GM23338 (cell line): Measurements from ENCODE around the gene TRAF2. TPM values are rescaled to one million over a fixed set of nuclear protein-coding genes. Genes with fewer than 3 reads are reported as not detected.

ENCODE experiments used
- ATAC-seq: fragments of 200-7000 bp; cut with Tn5 transposase; 3 replicates; pipeline ENCODE4 v1.9.1; 2020
- DNase-seq: peaks from one replicate; pipeline ENCODE4 v3.0.0-alpha.2; 2015; ENCODE audit warnings: low spot score
- H2AFZ ChIP-seq: fragments of 200-600 bp; sonication (generic); 2 replicates; pipeline ENCODE4 v1.8.0; 2016; ENCODE audit warnings: antibody characterized with exemption, mild to moderate bottlenecking, moderate library complexity
- H3F3A ChIP-seq: fragments of 200-600 bp; sonication (generic); replicated peaks from 2 replicates; pipeline ENCODE4 v1.8.0; 2017; ENCODE audit warnings: antibody characterized with exemption, mixed run types, low read depth
- H3K27ac ChIP-seq: fragments of 200-600 bp; sonication (generic); 2 replicates; pipeline ENCODE4 v1.6.1; 2016; ENCODE audit warnings: low read depth
- H3K27me3 ChIP-seq: fragments of 200-600 bp; sonication (generic); 2 replicates; pipeline ENCODE4 v1.8.0; 2016; ENCODE audit warnings: mild to moderate bottlenecking, mixed run types, moderate library complexity; ENCODE audit not compliant: insufficient read depth
- H3K36me3 ChIP-seq: fragments of 200-600 bp; sonication (generic); 2 replicates; pipeline ENCODE4 v1.8.0; 2016; ENCODE audit warnings: mild to moderate bottlenecking; ENCODE audit not compliant: insufficient read depth
- H3K4me1 ChIP-seq: fragments of 200-600 bp; sonication (generic); 2 replicates; pipeline ENCODE4 v1.8.0; 2016; ENCODE audit warnings: mild to moderate bottlenecking, moderate library complexity; ENCODE audit not compliant: insufficient read depth
- H3K4me2 ChIP-seq: fragments of 200-600 bp; sonication (generic); 2 replicates; pipeline ENCODE4 v1.7.1; 2017; ENCODE audit warnings: mixed run types
- H3K4me3 ChIP-seq: fragments of 200-600 bp; sonication (generic); 2 replicates; pipeline ENCODE4 v1.6.1; 2016; ENCODE audit warnings: mixed run types
- H3K79me2 ChIP-seq: fragments of 200-600 bp; sonication (generic); replicated peaks from 2 replicates; pipeline ENCODE4 v1.8.0; 2017; ENCODE audit warnings: mild to moderate bottlenecking; ENCODE audit not compliant: insufficient read depth
- H3K9me2 ChIP-seq: fragments of 200-600 bp; sonication (generic); 2 replicates; pipeline ENCODE4 v1.8.0; 2017; ENCODE audit not compliant: insufficient read depth
- H4K20me1 ChIP-seq: fragments of 200-600 bp; sonication (generic); replicated peaks from 2 replicates; pipeline ENCODE4 v1.8.0; 2017; ENCODE audit warnings: mild to moderate bottlenecking; ENCODE audit not compliant: insufficient read depth
- H3K27ac Mint-ChIP-seq: 2 replicates; pipeline ENCODE4 v1.8.0; 2020; ENCODE audit warnings: inconsistent platforms, mild to moderate bottlenecking, moderate library complexity, mixed read lengths
- H3K27me3 Mint-ChIP-seq: 3 replicates; pipeline ENCODE4 v1.8.0; 2022; ENCODE audit warnings: low read depth, mild to moderate bottlenecking, moderate library complexity, mixed read lengths, inconsistent platforms; ENCODE audit not compliant: insufficient read depth, poor library complexity
- H3K36me3 Mint-ChIP-seq: 3 replicates; pipeline ENCODE4 v1.8.0; 2021; ENCODE audit warnings: low read depth, mild to moderate bottlenecking, inconsistent platforms, moderate library complexity, mixed read lengths
- H3K4me1 Mint-ChIP-seq: 3 replicates; pipeline ENCODE4 v1.8.0; 2020; ENCODE audit warnings: mild to moderate bottlenecking, inconsistent platforms, mixed read lengths
- H3K4me3 Mint-ChIP-seq: 3 replicates; pipeline ENCODE4 v1.8.0; 2021; ENCODE audit warnings: moderate library complexity, mild to moderate bottlenecking, inconsistent platforms, mixed read lengths
- H3K9me3 Mint-ChIP-seq: 3 replicates; pipeline ENCODE4 v1.8.0; 2020; ENCODE audit warnings: moderate library complexity, mild to moderate bottlenecking, inconsistent platforms, mixed read lengths
- CTCF ChIP-seq, 2 experiments: fragments of 200-600 bp in 1 of 2; sonication (generic) in 1 of 2; conservative IDR thresholded peaks; 2 replicates each; pipeline versions ENCODE4 v1.5.1 to v1.6.1; 2016 to 2017; ENCODE audit warnings: antibody characterized with exemption in 2 of 2, low read depth in 2 of 2, mild to moderate bottlenecking in 2 of 2, moderate library complexity in 1 of 2
- ETS1 ChIP-seq: IDR thresholded peaks from 2 replicates; pipeline ENCODE4 v1.6.1; 2016; ENCODE audit warnings: antibody characterized with exemption
- EZH2 ChIP-seq: fragments of 200-600 bp; sonication (generic); IDR thresholded peaks from one replicate; pipeline ENCODE4 v1.8.0; 2017; ENCODE audit warnings: antibody characterized with exemption, mild to moderate bottlenecking, low read depth; ENCODE audit not compliant: unreplicated experiment
- EZH2phosphoT487 ChIP-seq: fragments of 200-600 bp; sonication (generic); IDR thresholded peaks from one replicate; pipeline ENCODE4 v1.8.1; 2018; ENCODE audit warnings: antibody characterized with exemption; ENCODE audit not compliant: unreplicated experiment
- JUNB ChIP-seq: IDR thresholded peaks from one replicate; pipeline ENCODE4 v1.6.1; 2016; ENCODE audit warnings: antibody characterized with exemption; ENCODE audit not compliant: unreplicated experiment
- POLR2AphosphoS5 ChIP-seq: IDR thresholded peaks from 2 replicates; pipeline ENCODE4 v1.6.1; 2016; ENCODE audit warnings: antibody characterized with exemption, low read depth
- REST ChIP-seq: IDR thresholded peaks from one replicate; pipeline ENCODE4 v1.6.1; 2018; ENCODE audit warnings: antibody characterized with exemption; ENCODE audit not compliant: unreplicated experiment
- ZNF462 ChIP-seq: fragments of 250-450 bp; sonication (Bioruptor Pico); IDR thresholded peaks from 2 replicates; pipeline ENCODE4 v1.5.0; 2020; ENCODE audit warnings: mild to moderate bottlenecking, moderate library complexity
- polyA plus RNA-seq: library from polyadenylated mRNA; unstranded; fragments of >200 nt; fragmentation: Nextera tagmentation; extraction: Ambion mirVana; gene quantifications from 2 replicates; pipeline ENCODE4 v1.2.1, GENCODE V29; 2016
- total RNA-seq: library from RNA; depleted of rRNA; stranded (reverse); fragments of >200 nt; shearing (Covaris generic); gene quantifications from 2 replicates; pipeline ENCODE4 v1.2.3, GENCODE V29; 2014

Gene TRAF2
- total and polyA plus RNA-seq, 2 experiments from 2014 or later: 25.4 to 39.9 TPM

GRCh38 chr9:136890661-136891060, 4.3 kb downstream of the TRAF2 start (continued):
- TF ChIP-seq ZNF462 (CRISPR knock-in tag): no peak

GRCh38 chr9:136896027-136896426, 9.7 kb downstream of the TRAF2 start:
- H3K4me3 ChIP-seq: no peak overlapping the region
- no peak for TF ChIP-seq REST
- TF ChIP-seq CTCF (conservative IDR thresholded peaks at IDR 0.05; ENCODE audit: low read depth in 2 of 2): no peak
- no peak for TF ChIP-seq ETS1
- TF ChIP-seq POLR2AphosphoS5: no peak
- TF ChIP-seq EZH2phosphoT487: no peak
- TF ChIP-seq EZH2: no peak
- TF ChIP-seq JUNB: no peak
- no peak overlapping the region for H3K27ac ChIP-seq
- no peak overlapping the region for H2AFZ ChIP-seq
- Mint-ChIP-seq H3K4me3 (no peak overlapping the region), H3K27ac (no peak overlapping the region), H3K4me1 (peaks cover 2% of the 10 kb centered on the region; the same call in 1 of the 3 replicates), H3K27me3 (peaks cover 8% of the 10 kb centered on the region), H3K9me3 (no peaks in the 10 kb centered on the region), H3K36me3 (peaks cover 32% of the 10 kb centered on the region)
- peak; percentile 57 for ATAC-seq
- peaks cover 43% of the 10 kb centered on the region for H4K20me1 ChIP-seq
- no peak for DNase-seq
- peaks cover 57% of the 10 kb centered on the region for H3K79me2 ChIP-seq
- H3K9me2 ChIP-seq: no peaks in the 10 kb centered on the region
- H3K36me3 ChIP-seq: peaks cover 17% of the 10 kb centered on the region
- no peaks in the 10 kb centered on the region for H3K4me1 ChIP-seq
- H3F3A ChIP-seq: 0 out of 2 replicates have a peak, but pooled peaks cover 9% of the 10 kb centered on the region
- H3K4me2 ChIP-seq: no peak overlapping the region
- H3K27me3 ChIP-seq: no peaks in the 10 kb centered on the region
